HG03066 (cell line): ENCODE data around the gene RNF14.
"Not testable (repeated sequence)": the region's sequence is repeated elsewhere in the genome, so short reads cannot be mapped to it uniquely, and the experiment has no call there.

Experiments used
- ATAC-seq: cut with Tn5 transposase; IDR thresholded peaks from one replicate; pipeline ENCODE4 v1.9.1; 2021; ENCODE audit warnings: low read depth; ENCODE audit not compliant: unreplicated experiment

Gene RNF14

GRCh38 chr5:142012792-142013388 is 44.0 kb downstream of the RNF14 start, which contains the start of gene GNPDA1:
Gene GNPDA1 (minus strand): TSS chr5:142013027. CDS start chr5:142012035, 992 bp downstream.
- ATAC-seq: peak; percentile 45

GRCh38 chr5:142013734-142014521 is 45.0 kb downstream of the RNF14 start:
- ATAC-seq: no peak

- peak; percentile 29 for ATAC-seq
Observed at GRCh38 chr5:142014911-142015584, 46.1 kb downstream of the RNF14 start.

GRCh38 chr5:142015781-142016533 is 47.1 kb downstream of the RNF14 start:
- ATAC-seq: peak; percentile 30

GRCh38 chr5:142016556-142016955 is 47.7 kb downstream of the RNF14 start:
- ATAC-seq: peak; percentile 14

- ATAC-seq: no peak
Observed at GRCh38 chr5:142017832-142018427, 49.0 kb downstream of the RNF14 start.

- no peak for ATAC-seq
Observed at GRCh38 chr5:142020122-142020659, 51.3 kb downstream of the RNF14 start.

- ATAC-seq: no peak
Observed at GRCh38 chr5:142023836-142024235, 54.9 kb downstream of the RNF14 start.

- ATAC-seq: peak; percentile 100
Observed at GRCh38 chr5:142024771-142025304, 55.9 kb downstream of the RNF14 start.

GRCh38 chr5:142025637-142026036 is 56.7 kb downstream of the RNF14 start:
- ATAC-seq: no peak

GRCh38 chr5:142032150-142032549 is 63.2 kb downstream of the RNF14 start:
- no peak for ATAC-seq

GRCh38 chr5:142032747-142033631 is 64.1 kb downstream of the RNF14 start:
- ATAC-seq: no peak

GRCh38 chr5:142033632-142034567 is 65.0 kb downstream of the RNF14 start:
- ATAC-seq: not testable (repeated sequence)

GRCh38 chr5:142034994-142035393 is 66.1 kb downstream of the RNF14 start:
- no peak for ATAC-seq

GRCh38 chr5:142036918-142037317 is 68.0 kb downstream of the RNF14 start:
- no peak for ATAC-seq

GRCh38 chr5:142037599-142037998 is 68.7 kb downstream of the RNF14 start:
- not testable (repeated sequence) for ATAC-seq

- no peak for ATAC-seq
Observed at GRCh38 chr5:142038735-142039134, 69.8 kb downstream of the RNF14 start.
